SK-N-MC (cell line): Measurements from ENCODE around the gene POMP.

Source experiments
- EZH2 ChIP-seq: fragments of 200-600 bp; sonication (generic); IDR thresholded peaks from one replicate; pipeline ENCODE4 v1.6.1; 2017; ENCODE audit warnings: antibody characterized with exemption
- POLR2AphosphoS5 ChIP-seq: IDR thresholded peaks from 2 replicates; pipeline ENCODE4 v1.6.1; 2012; ENCODE audit warnings: mild to moderate bottlenecking, low read depth, low read length, borderline replicate concordance

GRCh38 chr13:28622286-28622685, 36.6 kb upstream of the POMP start:
- no peak for TF ChIP-seq EZH2
- no peak for TF ChIP-seq POLR2AphosphoS5
